AG08396 (cell line): ENCODE measurements around the gene ASTN1.

Source experiments
- DNase-seq: peaks from one replicate; pipeline ENCODE4 v3.0.0; 2012; ENCODE audit warnings: low spot score, mixed read lengths

ASTN1 gene

DNA sequence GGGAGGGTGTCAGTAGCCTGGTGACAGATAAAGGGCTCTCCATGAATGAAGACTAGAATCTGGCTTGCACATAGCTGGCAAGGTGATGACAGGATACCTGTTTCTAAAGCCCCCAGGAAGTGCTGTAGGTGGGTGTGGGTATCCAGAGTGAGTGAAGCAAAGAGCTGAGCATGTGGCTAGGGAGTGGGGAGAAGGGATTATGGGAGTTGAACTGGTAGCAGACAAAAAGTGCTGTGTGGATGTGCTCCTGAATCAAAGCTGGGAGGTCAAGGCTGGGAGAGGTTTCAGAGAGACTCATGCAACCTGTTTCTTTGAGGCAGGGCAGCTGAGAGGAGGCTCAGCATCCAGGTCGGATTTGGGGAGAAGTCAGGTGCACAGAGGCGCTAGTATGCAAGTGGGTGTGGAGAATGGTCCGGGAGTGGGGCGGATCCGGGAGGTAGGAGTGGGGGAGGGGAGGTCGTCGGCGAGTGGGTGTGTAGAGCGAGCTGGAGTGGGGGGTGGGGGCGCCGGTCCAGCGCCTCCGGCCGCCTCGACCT is 600 bp downstream of the ASTN1 start:
- no peak for DNase-seq

DNA sequence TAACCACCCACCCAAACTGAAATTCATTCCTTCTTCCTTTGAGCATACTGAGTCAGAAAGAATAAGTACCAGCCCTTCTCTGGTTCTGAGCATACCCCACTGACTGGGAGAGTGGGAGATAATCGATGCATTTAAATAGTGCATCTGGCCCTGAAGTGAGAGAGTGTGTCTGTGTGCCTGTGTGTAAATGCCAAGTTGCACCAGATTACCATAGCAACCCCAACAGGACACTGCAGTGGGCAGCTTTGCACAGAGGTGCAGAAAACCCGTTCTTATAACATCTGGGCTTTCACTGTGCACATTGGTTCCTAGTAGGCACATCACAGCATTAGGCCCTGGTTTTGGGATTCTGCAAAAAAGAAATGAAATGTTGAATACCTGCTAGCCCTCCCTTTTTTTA is 2.3 kb downstream of the ASTN1 start:
- DNase-seq: no peak

DNA sequence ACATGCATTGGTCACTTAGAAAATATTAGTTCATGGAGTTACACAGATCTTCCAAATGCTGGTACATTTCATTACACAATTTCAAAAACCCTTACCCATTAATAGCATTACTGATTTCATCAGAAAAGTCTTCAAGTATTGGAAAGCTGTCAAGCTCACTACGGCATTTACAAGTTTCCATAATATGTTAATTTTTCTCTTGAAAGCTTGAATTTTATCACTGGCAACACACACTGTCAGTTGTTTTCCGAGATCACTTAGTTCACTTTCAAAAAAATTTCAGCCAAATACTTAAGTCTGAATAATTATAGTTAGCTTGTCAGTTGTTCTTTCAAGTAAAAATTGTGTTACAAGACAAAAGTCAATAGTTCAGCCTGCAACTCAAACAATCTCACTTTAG is 18.0 kb downstream of the ASTN1 start:
- no peak for DNase-seq

DNA sequence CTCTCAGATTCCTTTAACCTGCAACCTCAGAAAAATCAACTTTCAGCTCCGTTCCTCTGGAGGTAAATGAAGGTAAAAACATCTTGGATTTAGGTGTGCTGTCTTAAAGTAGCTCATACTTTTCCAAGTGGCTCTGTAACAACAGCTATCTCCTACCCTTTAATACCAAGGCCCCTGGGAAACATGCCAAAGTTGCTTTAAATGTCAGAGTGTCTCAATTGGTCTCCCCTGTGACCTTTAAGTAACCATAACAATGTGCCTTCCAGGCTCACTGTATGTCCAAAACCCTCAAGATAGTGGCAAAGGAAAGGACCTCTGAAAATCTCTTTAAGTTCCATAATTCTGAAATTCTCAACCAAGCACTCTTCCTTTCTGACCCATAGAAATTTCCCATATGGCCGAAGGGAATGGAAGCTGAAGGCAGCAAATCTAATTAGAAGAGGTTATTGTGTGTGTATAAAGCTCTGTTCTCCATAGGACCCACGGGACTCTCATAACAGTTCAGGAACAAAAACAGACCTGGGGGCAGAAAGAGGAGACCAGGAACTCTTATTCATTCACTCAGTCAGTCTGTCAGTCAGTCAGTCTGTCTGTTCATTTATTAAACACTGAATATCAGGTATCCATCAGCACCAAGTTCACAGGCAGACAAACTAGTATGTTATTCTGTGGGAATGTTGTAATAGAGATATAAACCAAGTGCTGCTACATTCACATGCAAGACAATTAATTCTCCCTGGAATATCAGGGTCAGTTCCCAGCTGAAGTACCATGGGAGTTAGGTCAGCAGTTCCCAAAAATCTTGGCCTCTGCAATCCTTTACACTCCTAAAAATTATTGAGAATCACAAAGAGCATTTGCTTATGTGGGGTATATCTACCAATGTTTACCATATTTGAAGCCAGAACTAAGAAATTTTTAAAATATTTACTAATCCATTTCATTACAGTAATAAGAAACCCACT is 19.1 kb downstream of the ASTN1 start:
- DNase-seq: no peak

DNA sequence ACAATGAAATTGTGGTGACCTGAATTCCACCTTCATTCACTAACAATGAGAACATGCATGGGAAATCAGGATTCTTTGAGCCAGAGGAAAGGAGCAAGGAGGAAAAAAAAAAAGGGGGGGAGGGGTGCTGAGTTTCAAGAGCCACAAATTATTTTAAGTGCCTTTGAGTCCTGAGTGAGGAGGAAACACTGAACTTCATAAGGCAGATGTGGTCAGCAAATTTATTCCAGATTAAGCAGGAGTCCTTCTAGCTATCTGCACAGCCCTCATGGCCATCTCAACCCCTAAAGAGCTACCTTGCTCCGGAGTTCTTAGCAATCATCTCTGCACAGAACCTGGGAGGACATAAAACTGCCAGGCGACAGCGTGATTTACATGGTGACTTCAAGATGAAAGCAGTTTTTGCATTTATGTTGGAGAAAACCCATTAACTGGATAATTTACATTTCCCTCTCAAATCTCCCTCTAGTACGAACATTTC is 21.7 kb downstream of the ASTN1 start:
- no peak for DNase-seq

DNA sequence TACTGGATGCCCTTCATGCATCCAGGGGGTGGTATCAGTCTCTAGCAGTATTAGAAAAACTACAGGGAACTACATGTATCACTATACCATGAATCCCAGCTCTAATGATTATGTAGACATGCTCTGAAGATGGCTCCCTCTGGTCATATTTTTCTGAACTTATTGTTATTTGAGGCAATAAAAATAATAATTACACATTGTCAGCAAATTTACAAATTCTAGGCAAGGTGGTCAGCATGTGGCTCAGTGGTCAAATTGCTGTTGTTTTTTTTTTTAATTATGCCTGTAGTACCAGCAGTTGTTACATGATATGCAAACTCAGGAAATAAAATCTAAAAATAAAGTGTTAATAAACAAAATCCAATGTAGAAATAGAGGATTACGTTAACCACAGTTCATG is 22.5 kb downstream of the ASTN1 start:
- DNase-seq: no peak

DNA sequence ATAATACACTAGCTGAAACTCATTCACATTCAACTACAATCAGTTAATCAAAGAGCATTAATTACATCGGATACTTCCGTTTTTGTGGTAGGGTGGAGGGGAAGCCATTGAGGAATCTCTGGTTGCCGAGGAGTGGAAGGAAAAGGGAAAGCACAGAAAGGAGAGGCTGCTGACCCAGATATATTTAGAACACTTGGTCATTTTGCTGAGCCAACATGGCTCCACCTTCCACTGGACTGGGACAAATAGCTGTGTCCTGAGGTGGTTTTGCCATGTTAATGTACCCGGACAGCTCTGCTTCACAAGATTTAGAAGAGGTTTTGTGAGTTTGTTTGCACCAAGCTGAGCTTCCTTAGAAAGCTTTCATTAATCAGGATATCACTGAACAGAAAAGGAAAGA is 26.2 kb downstream of the ASTN1 start:
- no peak for DNase-seq

DNA sequence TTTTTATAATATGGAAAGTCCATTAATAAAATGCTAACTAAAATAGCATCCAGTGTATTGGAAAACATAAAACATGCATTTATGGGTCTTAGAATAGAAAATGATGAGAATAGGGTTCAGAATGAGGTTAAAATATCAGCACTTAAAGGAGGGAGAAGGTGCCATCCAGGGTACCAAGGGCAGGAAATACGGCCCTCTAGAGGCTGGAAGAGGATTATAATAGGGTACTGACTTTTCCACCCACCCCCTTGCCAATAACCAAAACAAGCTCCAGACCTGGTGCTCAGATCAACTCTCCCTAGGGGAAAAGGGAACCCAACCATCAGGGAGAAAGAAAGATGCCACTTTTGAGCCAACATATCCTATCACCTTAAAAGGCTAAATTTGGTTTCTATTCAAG is 26.7 kb downstream of the ASTN1 start:
- DNase-seq: no peak

DNA sequence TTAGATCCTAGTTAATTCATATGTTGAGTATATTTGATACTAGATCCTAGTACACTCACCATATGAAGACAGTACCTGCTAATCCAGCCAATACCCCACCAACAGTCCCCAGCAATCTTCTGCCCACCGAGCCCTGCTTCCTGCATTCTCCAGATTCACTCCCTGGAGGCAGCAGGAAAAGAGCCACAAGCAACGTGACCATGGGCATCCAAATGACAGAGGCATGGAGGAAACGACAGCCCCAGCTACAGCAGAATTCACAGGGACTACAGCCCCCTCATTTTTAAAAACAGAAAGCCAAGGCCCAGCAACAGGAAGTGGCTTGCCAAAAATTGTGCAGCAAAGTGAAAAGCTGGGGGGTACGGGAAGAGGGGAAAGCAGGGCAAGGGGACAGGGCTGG is 29.3 kb downstream of the ASTN1 start:
- DNase-seq: no peak

DNA sequence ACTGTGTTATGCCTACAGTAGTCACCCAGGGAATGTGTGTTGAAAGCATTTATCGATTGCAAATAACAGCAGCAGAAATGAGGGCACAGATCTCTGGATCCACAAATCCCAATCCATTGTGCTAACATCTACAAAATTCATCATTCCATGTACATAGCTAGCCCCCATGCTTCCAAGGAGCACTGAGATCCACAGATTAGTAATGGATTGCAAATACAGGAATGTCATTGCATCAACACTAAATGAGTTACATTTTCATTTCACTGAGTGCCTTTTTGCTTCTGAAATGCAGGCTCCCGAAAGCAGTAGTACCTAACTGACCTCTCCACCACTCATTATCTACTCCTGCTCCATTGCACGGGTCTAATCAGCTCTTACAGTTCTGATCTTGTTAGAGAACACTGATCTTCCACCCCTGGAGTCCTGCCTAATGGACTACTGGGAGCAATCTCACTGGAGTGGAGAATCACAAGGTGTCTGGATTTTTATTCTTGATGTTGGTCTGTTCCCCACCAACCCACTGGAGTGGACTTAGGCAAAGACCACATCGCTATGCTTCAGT is 30.5 kb downstream of the ASTN1 start:
- no peak for DNase-seq

DNA sequence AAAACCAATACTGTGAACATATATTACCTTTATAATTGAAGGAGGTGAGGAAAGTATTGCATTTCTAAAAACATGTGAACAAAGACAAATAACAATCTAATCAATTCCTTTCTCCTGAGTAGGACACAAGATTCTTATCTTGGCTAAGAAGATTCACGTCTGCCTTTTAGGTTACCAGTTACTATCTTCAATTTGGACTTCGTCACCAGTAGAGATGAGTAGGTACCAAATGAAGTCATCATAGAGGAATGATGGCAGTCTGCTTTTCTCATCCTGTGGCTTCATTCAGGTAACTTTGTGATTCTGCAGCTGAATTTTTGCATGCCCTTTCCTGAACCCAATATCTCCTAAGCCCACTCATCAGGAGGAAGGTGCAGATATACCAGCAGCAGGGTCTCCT is 32.4 kb downstream of the ASTN1 start:
- no peak for DNase-seq

DNA sequence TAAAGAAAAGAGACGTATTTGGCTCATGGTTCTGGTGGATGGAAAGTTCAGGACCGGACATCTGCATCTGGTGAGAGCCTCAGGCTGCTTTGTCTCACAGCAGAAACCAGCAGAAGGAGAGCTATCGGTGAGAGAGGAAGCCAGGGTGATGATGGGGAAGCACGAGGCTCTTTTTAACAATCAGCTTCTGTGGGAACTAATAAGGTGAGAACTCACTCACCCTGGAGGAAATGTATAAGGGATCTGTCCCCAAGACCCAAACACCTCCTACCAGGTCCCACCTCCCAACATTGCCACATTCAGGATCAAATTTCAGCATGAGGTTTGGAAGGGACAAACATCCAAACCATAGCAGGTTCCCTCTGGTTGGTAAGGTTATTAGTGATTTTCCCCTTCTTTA is 32.8 kb downstream of the ASTN1 start:
- DNase-seq: no peak

DNA sequence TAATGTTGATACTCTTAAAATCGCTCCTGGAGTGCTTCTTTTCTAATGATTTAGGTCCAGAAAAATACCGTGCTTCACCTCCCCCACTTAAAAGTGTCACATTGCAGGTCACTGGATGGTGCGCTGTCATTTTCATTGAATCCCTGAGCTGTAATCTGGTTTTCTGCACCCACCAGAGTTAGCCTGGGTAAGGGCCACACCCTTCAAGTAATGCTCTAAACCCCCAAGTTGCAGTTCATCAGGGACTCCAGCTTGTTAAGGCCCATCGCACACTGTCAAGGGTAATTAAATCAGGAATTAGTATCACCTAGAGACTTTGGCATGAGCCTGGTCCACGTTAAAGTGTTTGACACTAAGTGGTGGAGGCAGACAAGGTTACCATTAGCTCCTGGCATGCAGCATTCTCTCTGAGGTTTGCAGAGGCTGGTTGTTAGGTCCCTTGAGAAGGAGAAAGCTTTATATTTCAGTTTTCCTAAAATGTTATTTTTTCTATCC is 34.0 kb downstream of the ASTN1 start:
- DNase-seq: no peak

DNA sequence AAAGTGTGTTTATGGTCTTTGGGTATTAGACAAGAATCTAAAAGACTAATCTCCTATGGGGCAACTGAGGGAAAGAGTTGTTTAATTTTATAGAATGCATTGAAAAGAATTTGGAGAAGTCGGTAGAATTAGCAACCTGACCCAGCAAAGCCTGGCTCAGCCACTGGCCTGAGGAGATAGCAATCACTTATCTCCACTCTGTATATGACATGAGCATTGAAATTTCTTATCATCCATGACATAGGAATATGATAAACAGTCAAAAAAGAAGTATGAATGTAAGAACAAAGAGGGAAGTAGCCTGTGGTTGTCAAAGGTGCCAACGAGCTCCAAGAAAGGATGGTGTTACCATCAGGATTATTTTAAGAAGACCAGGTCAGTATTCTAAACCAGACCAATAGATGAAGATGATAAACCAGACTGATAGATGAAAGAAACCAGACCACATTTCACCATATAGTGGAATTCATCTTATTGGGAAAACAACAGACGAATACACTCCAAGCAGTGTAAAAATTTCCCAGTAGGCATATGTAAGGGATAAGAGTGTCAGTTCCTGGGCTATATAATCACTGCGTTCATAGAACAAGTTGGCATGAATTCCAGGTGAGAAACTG is 35.7 kb downstream of the ASTN1 start:
- no peak for DNase-seq

DNA sequence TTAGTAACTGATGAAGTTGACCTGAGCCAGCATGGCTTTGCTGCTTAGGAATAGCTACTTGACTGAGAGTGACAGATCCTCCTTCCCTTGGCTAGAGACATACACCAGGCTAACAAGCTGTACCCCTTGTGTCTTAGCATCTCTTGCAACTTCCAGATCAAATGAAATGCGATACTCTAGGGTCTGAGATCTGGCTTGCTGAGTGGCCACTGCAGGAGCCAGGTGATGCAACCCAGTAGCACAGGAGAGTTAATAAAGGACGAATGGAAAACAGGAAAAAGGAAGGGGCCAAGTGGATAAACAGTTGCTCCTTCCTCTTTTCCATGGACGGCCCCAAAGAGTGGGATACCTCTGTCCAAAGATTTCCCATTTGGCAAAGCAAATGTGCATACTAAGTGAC is 38.2 kb downstream of the ASTN1 start:
- DNase-seq: no peak

DNA sequence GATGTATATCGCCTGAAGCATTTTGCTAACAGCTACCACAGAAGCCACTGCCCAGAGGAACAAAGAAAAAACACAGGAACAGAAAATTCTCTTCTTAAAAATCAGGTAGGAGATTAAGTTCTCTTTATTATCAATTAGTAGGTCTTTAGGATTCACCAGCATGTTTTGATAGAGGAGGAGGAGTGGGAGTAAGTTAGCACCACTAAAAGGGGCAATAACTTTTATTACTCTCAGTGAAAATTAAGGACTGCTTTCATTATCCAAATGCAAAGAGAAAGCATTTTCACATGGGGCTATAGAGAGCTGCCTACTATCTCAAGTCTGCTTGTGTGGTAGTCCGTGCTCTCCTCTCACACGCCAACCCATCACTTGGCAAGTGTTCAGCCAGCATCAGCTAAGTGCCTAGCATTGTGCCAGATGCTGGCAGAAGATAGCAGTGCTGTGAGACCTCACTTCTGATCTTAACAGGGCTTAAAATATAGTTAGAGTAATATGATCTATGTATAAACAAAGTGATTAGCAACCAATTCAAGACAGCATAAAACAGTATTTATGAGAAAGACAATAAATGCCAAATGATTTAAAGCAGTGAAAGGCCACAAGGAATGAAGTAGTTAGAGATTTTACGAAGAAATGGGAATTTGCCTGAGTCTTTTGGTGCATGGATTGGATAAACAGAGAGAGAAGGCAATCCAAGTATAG is 39.8 kb downstream of the ASTN1 start:
- DNase-seq: no peak

DNA sequence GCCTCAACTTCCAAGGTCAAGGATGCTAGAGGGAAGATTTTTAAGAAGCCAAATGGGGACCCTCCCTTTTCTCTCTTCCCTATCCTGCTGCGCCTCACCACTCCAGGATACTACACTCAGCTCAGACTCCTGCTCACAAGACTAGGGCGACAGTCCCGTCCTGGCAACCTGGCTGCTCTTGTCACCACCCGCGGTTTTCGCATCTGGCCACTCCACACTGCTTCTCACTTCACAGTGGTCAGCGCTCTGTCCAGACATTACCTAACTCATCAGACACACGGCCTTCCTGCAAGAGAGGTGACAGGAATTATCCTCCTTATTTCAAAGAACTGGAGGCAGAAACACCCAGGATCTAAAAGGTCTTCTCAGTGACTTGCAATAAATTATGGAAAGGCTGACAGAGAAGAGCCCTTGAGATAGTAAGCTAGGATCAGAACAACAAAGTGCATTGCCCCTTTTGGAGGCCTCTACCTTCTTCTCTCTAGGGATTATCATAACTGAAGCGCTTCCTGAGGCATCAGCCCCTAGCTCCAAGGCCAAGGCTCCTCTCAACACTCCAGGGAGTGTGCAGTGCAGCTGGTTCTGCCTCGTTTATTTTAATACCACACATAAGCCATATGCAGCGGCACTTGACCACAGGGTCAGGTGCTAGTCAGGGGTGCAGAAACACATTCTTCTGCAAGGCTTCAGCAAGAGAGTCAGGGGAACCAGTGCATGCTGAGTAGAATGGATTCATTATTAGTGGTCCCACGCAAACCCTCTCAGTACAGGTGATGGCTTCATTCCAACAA is 41.9 kb downstream of the ASTN1 start:
- DNase-seq: no peak

DNA sequence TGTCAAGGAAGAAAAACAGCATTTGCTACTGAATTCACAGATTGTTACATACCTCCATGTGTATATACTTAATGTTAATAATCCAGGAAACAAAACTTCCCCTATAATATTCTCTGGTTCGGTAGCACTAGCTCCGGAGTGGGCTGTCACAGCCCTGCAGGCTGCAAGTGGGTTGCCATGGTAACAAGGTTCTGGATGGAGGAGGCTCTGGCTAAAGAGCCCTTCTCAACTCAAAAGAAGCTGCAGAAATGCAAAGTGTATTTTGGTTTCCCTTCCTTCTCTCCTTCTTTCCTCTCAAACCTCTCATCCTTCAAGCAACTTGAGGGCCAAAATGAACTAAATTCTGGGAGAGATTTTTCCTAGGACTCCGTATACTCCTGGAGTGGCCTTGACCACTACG is 45.2 kb downstream of the ASTN1 start:
- no peak for DNase-seq

DNA sequence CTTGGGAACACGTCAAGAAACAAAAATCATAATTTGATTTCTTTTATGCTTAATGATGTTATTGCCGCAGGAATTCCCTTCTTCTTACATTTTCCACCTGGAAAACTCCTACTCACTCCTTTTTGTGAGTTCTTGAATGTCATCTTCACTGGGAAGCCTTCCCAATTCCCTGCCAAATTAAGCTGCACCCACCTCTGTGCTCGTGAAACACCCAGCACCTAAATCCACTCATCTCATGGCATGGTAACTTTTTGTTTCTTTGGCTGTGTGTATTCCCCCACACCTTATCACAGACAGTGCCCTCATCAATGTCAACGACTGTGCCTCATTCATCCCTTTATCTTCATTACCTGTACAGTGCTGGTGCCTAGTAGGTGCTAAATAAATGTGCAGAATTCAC is 45.6 kb downstream of the ASTN1 start:
- no peak for DNase-seq

DNA sequence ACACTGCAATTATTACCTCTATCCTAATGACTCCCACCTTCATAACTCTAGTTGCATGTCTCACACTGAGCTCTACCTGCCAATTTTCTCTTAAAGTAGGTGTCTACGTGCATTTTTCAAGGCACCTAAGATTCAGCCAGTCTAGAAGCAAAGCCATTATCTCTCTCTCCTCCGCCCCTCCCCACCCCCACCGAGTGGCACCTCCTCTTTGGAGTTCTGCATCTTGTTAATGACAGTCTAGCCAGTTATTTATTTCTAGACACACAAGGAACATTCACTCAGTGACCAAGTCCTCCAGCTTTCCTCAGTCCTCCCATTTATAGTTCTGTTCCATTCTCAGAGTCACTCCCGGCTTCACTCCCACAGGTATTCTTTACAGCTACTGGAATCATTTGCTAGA is 47.6 kb downstream of the ASTN1 start:
- DNase-seq: no peak

DNA sequence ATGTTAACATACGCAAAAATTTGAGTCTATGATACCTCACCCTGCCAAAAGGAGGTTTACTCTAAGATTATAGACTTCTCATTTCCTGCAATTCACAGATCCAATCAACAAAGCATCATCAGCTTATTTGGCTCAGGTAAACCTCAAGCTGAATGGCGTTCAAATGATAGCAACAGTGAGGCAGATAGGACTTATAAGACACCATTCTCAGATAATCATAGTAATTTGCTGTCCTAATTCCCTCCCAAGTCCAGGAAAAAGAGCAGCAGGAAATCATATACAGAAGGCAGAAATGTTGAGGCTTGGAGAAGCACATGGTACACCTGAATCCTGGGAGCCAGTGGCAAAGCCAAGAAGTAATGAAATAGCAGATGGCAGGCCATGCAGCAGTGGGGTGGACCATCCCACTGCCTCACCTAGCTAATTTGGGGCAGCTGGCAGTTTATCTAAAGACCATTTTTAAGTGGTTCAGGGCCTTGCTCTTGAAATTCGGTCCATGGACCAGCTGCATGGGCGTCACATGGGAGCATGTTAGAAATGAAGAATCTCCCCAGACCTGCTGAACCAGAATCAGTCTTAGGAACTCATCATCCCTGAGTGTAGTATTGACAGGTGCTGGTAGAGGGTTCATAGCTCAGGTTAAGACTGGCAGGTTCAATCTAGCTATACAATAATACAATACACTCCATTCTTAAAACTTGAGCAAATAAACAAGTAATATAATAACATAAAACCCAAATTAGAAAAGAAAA is 57.7 kb downstream of the ASTN1 start:
- DNase-seq: no peak
